Right lung (tissue), 5 donors: ENCODE data around the gene ANKRD55. TPM values are rescaled to one million over a fixed set of nuclear protein-coding genes. Genes with fewer than 3 reads are reported as not detected.
"Not testable (repeated sequence)": the region's sequence is repeated elsewhere in the genome, so short reads cannot be mapped to it uniquely, and the experiment has no call there.

Experiments used
- DNase-seq, 2 donors: peaks; one replicate each; pipeline ENCODE4 v3.0.0-alpha.2; 2013
- polyA plus RNA-seq, 5 donors: library from polyadenylated mRNA; unstranded; fragments of 120-200 nt; gene quantifications; one replicate each; pipeline versions ENCODE4 v1.2.1 to v1.2.3, GENCODE V29; 2013; ENCODE audit warnings: inconsistent platforms in 1 of 5, low replicate concordance in 1 of 5; ENCODE audit not compliant: insufficient read length in 5 of 5, insufficient read depth in 1 of 5

Gene ANKRD55
- polyA plus RNA-seq, 5 donors: 0.34 to 0.65 (median 0.53) TPM

- not testable (repeated sequence) for DNase-seq
These were observed 154.0 kb downstream of the ANKRD55 start for GRCh38 chr5:56079157-56079500.

- DNase-seq: no peak
These were observed 154.6 kb downstream of the ANKRD55 start for GRCh38 chr5:56078278-56079156.

DNA sequence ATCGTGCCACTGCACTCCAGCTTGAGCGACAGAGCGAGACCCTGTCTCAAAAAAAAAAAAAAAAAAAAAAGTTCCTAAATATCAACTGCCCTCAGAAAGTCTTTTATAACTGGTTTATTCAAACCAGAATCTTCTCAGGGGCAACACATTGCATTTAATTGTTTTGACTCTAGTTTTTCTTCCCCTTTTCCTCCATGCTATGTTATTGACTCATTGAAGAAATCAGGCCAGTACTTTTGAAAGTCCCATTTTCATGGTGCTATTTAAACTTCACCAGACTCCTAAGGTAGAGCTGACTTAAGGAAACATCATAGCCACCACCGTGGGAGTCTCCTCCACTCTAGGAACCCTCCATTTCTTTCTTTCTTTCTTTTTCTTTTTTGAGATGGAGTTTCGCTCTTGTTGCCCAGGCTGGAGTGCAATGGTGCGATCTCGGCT is 155.3 kb downstream of the ANKRD55 start:
- no peak for DNase-seq

- DNase-seq: no peak
These were observed 156.6 kb downstream of the ANKRD55 start for GRCh38 chr5:56076486-56076885.

GRCh38 chr5:56075361-56075760 is 157.8 kb downstream of the ANKRD55 start:
- DNase-seq: peak; percentile 84 to 85

DNA sequence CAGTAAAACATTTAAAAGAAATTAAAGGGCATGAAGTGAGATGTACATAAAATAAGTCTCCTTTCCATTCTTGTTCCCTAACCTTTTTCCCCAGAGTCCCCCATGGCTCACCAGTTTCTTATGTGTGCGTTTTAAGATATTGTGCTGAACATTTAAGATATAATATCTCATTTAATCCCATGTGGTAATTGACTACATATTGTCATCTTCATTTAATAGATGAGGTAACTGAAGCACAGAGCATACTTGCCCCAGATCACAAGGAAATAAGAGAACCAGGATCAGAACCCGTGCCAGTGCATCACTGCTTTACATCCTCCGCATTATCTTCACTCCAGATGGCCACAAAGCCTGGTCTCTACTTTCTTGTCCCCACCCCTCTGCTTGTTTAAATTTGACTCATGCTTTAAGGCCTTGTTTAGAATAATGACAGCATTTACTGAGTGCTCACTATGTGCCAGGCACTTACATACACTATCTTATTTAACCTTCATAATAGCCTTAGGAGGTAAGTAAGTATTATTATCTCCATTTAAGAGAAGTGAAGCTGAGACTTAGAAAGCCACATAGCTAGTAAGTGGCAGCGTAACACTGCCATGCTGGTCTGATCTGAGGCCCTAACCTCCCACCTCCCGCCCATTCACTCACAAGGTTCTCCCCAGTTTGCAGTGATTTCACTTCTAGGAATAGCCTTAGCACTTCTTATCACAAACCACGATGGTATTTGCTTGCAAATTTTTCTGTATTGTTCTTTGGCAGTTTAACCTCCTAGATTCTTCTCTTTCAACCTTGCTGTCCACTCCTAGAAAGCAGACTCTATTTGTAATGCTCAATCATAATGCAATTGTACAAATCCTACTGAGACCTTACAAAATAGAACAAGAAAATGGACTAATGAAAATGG is 160.0 kb downstream of the ANKRD55 start:
- DNase-seq: no peak

DNA sequence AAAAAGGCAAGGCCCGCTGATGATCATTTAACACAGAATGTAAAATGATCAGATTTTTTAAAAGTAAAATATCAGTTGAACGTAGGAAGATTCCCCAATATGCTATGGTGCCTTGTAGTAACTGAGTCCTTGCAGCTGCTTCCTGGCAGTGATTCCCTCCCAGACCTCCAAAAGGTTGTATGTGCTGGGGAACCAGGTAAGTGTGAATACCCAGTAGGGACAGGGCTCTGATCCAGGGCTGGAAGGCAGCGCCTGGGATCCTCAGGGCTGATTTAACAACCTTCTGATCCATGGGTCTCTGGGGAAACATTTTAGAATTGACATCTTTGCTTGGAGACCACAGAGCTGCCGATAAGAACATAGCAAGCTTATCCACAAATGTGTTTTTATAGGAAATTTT is 161.7 kb downstream of the ANKRD55 start:
- DNase-seq: no peak

DNA sequence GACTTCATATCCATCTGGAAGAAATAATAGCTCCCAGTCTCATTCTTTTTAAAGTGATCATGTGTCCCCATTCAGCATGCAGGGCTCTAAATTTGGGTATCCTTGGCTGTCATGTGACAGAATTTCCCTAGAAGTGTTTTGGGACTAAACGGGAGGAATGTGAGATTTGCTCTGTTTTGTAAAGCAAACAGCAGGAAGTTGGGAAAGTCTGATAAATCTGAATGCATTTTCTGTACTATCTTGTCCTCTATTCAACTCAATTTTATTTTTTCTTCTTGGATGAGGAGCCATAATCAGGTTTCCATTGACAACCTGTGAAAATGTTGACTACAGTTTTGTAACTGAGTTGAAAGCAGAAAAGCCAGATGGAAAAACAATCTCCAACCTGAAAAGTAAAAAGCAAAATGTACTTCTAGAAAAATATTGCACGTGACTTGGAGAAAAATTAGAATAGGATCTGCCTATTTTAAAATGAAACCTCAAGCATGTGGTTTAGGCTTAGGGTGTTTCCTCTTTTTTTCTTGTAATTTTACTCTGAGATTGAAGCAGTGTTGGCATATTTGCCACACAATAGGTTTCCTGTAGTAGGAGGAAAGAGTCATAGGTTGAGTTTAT is 162.2 kb downstream of the ANKRD55 start:
- DNase-seq: no peak

- no peak for DNase-seq
These were observed 163.4 kb downstream of the ANKRD55 start for GRCh38 chr5:56069652-56070226.

- no peak for DNase-seq
These were observed 166.1 kb downstream of the ANKRD55 start for GRCh38 chr5:56066931-56067450.

DNA sequence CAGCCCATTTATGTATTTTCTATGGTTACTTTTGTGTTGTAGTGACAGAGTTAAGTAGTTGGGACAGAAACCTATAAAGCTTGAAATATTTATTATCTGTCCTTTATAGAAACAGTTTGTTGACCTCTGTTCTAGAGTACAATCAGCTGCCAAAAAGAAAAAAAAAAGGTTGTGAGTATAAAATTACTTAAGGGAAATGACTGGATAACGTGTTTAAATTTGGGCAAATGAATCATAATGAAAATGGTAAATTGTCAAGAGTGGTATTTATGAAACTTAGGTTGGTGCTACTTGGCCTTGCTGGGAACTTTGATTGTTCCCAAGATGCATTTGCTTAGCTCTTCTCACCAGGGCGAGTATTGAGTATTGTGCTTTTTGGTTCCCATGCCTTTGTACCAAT is 168.1 kb downstream of the ANKRD55 start:
- no peak for DNase-seq

- DNase-seq: no peak
These were observed 172.6 kb downstream of the ANKRD55 start for GRCh38 chr5:56060276-56061110.

DNA sequence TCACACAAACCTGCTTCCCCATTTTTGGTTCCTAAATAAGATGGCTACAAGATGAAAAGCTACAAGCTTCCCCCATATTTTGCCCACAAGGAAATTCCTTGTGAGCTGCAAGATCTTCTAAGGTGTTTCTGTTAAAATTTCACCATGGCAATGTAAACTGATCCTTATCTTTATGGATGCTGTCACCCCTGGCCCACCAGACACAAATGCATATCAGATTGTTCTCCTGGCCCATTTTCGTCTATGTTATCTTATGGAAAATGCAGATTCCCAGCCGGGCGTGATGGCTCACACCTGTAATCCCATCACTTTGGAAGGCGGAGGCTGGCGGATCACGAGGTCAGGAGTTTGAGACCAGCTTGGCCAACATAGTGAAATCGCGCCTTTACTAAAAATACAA is 173.3 kb downstream of the ANKRD55 start:
- DNase-seq: no peak

- no peak for DNase-seq
These were observed 176.3 kb downstream of the ANKRD55 start for GRCh38 chr5:56056875-56057274.

GRCh38 chr5:56055859-56056258 is 177.3 kb downstream of the ANKRD55 start:
- DNase-seq: no peak

DNA sequence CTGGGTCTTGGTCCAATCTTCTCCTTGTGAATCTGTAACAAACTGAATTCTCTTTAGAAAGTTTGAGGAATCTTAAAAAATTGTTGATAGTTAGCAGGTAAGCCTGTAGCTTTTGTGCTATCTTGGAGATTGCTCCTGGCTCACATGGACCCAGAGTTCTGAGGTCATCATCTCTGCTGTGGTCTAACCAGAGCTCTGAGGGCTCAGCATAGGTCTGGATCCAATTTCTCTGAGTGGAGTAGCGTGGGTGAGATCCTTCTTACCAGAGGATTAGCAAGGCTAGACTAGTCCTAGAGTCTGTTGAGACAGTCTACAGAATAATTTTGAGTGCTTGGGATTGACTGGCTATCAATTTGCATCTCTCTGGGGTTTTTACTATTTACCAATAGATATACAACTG is 177.8 kb downstream of the ANKRD55 start:
- no peak for DNase-seq

GRCh38 chr5:56054666-56055065 is 178.5 kb downstream of the ANKRD55 start:
- no peak for DNase-seq

- no peak for DNase-seq
These were observed 179.8 kb downstream of the ANKRD55 start for GRCh38 chr5:56053363-56053762.

DNA sequence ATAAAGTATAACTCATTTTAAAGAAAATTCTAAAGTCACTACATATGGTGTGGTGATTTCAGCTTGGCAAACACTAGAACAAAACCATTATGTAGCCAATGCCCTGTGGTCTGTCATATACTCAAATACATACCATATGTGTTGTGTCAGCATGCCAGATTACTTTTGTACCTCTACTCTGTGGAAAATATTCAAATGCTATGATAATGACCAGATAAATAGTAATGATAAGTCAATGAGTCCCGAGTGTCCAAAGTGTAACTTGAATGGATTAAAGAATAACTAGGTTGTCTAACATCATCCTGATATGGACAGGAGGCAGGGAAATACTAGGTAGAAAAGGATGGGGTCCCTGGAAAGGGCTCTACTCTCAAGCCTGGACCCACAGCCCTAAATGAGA is 180.4 kb downstream of the ANKRD55 start:
- DNase-seq: no peak

GRCh38 chr5:56050551-56051255 is 182.4 kb downstream of the ANKRD55 start:
- no peak for DNase-seq
